Measurements from ENCODE around the gene DEPDC4.
"Not testable (repeated sequence)": the region's sequence is repeated elsewhere in the genome, so short reads cannot be mapped to it uniquely, and the experiment has no call there.

The DEPDC4 gene

DNA sequence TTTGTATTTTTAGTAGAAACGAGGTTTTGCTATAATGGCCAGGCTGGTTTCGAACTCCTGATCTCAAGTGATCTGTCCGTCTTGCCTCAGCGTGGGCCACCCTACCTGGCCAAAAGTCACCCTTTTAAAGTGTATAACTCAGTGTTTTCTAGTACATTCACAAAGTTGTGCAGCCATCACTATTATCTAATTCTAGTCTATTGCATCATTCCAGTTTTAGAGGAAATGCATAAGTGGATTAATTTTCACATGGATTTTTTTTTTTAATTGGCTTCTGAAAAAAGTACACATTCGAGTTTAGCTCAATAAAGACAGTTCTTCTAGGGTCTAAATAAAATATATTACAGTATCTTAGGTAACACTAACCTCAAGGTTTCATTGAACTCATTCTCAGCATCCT, 3.7 kb downstream of the DEPDC4 start:
- no peak for DNase-seq (ENCODE audit: low spot score)

DNA sequence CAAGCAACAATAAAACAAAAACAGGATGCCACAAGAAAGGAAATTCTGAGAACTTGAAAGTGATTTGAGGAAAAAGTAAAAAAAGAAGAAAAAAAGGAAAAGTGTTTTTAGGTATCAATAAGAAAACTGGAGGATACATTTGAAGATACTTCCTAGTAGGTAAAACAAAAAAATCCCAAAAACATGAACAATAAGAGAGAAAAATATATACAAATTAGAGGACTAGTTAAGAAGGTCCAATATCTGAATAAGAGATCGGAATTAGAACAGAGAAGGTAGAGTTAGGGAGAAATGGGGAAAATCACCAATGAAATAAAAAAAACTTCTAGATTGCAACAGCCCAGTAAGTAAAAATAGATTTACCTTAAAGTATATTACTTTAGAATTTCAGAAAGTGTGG, 8.8 kb downstream of the DEPDC4 start:
- DNase-seq (ENCODE audit: low spot score), result no peak

GRCh38 chr12:100254876-100255275, 12.0 kb downstream of the DEPDC4 start:
- peak; percentile 9 for DNase-seq (ENCODE audit: low spot score)

DNA sequence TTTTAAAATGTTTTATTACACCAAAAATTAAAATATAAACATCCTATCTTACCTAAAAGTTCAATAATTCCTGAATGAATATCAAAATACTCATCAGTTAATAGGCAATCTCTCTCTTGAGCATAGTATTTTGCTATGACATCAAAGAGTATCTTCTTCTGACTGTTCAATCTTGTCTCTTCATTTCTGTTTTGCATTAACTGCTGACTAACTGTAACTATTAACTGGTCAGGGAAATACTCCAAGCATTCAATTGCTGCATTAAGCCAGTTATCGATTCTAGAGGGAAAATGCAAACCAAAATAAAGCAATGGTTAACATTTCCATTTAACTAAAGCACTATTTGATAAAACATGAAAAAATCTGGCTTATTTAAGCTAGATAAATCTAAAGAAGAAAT, 13.4 kb downstream of the DEPDC4 start:
- DNase-seq (ENCODE audit: low spot score), result no peak

DNA sequence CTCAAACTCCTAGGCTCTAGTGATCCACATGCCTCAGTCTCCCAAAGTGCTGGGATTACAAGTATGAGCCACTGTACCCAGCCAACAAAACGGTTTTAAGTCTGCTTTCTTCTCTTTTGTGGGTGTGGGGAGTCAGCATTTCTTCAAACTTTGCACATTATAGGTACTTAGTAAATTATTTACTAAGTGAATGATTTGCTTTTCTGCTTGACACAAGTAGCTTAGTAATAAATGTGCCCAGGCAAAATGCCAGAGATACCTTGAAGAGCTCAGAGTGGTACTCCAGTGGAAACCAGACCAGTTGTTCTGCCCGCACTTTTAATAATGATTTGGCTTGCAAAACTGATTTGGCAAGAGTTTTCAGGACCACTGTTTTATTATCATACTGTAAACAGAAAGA, 15.0 kb downstream of the DEPDC4 start:
- DNase-seq (ENCODE audit: low spot score), result no peak

DNA sequence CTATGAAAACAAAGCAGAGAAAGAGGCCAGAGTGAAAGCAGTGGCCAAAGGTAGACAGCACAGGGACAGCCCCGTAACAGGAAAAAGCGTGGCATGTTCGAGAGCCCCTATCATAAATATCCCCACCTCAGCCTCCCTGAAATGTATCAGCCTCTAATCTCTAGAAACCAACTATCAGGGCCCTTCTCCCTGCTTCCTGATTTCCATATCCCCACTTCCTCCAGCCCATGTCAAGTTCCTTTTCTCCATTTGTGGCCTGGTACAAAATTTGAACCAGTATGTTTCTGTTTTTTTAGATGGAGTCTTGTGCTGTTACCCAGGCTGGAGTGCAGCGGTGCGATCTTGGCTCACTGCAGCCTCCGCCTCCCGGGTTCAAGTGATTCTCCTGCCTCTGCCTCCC, 16.9 kb downstream of the DEPDC4 start:
- DNase-seq (ENCODE audit: low spot score), result no peak

DNA sequence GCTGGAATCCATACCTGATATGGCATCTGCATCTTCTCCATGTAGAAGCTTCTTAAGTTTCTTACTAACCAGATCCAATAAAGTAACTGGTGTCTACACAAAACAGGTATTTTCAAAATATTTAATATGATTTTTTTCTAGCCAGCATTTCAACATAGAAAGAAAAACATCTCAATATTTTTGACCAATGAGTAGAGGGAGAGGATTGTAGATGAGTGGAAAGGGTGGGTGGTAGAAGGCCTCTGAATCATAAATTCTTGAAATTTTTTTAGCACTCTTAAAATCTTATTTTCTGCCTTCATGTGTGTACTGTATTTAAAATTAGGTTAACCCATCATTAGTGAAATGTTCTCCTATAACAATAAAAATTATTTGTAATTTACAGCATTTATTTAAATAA, 18.0 kb downstream of the DEPDC4 start:
- peak; percentile 56 for DNase-seq (ENCODE audit: low spot score)

DNA sequence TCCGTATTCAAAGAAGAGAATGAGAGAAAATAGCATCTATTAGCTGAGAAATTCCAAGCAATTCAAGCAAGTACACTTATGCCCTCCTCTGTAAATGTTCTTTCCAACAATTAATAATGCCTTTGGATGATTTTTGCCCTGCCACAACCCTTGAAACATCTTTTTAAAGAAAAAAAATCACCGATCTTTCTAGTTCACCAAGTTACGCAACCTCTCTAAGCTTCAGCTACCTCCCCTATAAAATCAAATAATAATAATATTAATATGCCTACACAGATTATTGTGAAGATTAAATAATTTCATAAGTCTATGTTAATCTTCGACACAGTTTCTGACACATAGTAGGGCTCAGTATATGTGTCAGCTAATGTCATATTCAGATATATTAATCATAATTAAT, 19.1 kb downstream of the DEPDC4 start:
- DNase-seq (ENCODE audit: low spot score), result no peak

DNA sequence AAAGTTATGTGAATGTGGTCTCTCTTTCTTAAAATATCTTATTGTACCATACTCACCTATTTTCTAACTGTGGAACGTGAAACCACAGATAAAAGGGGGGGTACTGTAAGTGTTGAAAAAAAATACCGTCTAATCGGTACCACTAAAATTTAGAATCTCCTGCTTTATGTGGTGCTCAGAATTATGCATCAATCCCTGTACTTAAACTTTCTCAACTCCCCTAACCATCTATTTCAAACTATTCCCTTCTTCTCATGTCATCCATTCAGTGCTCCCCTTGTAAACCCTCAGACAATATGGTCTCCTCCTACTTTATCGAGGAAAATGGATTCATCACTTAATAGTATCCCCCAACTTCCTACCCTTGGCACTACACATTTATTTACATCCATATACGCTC, 23.7 kb downstream of the DEPDC4 start:
- DNase-seq (ENCODE audit: low spot score), result no peak

- DNase-seq (ENCODE audit: low spot score), result no peak
Observed at GRCh38 chr12:100239589-100239988, 27.3 kb downstream of the DEPDC4 start.

DNA sequence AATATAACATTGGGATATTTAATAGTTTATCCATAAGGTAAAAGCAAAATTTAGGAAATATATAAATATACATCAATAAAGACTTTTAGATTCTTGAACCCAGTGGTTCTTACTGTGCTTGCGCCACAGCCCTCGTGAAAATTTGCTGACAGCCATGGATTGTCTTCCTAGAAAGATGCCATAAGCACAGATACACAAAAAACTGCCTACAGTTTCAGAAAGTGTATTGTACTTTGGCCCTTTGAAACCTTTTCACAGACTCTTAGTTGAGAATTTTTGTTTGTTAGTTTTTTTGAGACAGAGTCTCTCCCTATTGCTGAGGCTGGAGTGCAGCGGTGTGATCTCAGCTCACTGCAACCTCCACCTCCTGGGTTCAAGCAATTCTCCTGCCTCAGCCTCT, 28.1 kb downstream of the DEPDC4 start:
- no peak for DNase-seq (ENCODE audit: low spot score)

DNA sequence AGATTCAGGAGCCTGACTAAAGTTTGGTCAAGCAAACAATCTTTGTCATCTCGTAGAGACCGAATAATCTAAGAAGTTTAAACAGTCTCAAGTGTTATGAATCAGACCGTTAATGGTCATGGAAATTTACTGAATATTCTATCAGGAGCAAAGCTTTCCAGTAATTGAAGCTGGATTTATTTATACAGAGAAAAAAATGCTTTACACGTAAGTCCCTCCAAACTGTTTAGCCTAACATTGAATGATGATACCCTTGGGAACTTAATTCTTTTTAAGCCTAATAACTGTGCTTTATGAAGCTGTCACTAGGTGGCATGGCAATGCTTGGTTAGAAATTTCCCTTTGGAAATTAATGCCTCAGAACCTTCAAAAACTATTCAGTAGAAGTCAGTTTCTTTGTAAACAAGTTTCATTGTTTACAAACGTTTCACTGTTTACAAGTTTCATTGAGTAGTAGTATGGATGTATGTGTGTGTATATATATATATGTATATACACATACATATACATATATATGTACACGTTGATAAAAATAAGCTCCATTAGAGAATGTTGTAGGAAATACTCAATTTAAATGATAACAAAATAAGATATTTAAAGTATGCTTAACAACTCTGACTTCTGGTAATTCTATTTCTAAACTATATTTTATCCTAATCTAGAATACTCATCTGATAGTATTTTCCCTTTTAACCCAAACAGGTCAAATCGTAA, 32.1 kb downstream of the DEPDC4 start:
- peak; percentile 55 for DNase-seq (ENCODE audit: low spot score)

DNA sequence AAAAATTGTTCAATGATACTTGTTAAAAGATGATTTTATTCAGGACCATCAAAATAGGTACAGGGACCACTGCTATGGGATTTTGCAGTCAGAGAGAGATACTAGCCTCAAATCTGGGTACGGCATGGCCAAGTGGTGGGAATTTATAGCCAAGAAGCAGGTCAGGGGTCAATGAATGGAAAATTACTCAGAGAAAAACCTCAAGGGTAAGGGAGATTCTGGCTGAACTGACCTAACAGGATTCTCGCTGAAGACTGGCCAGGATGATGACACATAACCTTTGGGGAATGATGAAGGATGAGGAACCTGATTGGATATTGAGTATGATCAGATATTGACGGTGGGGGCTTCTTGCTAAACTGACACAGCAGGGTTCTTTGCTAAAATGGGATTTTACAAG, 32.7 kb downstream of the DEPDC4 start:
- DNase-seq (ENCODE audit: low spot score), result peak; percentile 30

GRCh38 chr12:100231873-100232272, 35.0 kb downstream of the DEPDC4 start:
- DNase-seq (ENCODE audit: low spot score), result not testable (repeated sequence)

DNA sequence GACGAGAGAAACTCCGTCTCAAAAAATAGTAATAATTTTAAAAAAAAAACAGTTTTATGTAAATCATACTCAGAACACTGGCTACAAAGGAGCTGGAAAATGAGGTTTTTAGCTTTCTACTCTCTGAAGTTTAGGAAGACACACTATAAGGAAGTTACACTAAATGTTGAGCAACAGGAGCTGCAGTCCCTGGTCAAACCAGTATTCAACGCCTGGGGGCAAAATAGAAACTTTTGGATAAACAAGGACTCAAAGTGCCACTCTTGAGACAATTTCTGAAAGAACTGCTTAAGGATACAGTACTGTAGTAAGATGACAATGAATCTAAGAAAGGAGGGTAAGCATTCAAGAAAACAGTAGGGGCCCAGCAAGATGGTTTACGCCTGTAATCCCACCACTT, 37.0 kb downstream of the DEPDC4 start:
- no peak for DNase-seq (ENCODE audit: low spot score)

- DNase-seq (ENCODE audit: low spot score), result no peak
Observed at GRCh38 chr12:100229036-100229635, 37.7 kb downstream of the DEPDC4 start.

- no peak for DNase-seq (ENCODE audit: low spot score)
Observed at GRCh38 chr12:100225491-100225890, 41.4 kb downstream of the DEPDC4 start.

DNA sequence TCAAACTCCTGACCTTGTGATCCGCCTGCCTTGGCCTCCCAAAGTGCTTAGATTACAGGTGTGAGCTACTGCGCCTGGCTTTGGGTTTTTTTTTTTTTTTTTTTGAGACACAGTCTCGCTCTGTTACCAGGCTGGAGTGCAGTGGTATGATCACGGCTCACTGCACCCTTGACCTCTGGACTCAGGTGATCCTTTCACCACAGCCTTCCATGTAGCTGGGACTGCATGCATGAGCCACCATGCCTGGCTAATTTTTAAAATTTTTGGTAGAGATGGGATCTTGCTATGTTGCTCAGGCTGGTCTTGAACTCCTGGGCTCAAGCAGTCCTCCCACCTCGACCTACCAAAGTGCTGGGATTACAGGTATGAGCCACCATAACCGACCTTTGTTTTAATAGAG, 44.7 kb downstream of the DEPDC4 start:
- DNase-seq (ENCODE audit: low spot score), result not testable (repeated sequence)

GRCh38 chr12:100221523-100221922, 45.4 kb downstream of the DEPDC4 start:
- DNase-seq (ENCODE audit: low spot score), result no peak

DNA sequence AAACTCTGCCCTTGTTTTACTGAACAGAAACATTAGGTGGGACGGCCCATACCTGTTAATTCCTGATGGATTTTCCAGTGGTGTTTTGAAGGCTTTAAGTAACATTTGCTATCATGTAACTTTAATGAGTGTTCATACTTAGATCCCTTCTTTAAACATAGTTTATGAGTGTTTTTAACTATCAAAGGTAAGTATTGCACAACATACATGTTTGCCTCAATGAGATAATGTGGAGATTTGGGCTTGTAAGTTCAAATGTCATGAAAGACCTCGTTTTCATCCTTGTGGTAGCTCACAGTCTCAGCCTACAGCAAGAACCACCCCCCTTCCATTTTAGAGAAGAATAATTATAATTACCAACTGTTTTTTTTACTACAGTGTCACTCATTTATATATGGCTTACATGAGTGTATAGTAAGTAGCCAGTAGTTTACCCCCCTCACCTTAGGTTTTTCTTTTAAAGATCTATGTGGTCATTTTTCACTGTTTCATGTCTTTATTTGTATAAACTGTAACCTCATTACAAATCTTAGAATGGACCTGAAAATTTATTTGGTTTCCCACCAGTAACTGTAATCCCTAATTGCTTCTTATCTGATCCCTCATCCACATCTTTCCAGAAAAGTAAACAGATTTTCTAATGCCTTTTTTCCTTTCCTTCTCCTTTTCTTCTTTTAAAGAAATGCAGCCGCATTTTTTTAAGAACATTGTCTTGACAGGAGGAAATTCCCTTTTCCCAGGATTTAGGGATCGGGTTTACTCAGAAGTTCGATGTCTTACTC, 47.4 kb downstream of the DEPDC4 start:
- DNase-seq (ENCODE audit: low spot score), result no peak

DNA sequence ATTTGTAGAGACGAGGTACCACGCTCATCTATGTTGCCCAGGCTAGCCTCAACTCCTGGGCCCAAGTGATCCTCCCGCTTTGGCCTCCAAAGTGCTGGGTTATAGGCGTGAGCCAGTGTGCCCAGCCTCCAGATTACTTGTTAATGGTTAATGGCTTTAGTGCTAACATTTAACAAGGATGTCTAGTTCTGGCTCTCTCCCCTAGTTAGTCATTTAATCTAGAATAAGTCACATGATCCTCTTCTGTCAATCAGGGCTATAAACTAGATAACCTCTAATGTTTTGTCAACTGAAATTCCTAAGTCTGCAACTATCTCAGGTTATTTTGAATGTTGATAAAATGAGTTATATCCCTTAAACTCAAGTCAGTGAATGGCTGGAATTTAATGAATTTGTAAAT, 50.5 kb downstream of the DEPDC4 start:
- DNase-seq (ENCODE audit: low spot score), result no peak

GRCh38 chr12:100215209-100215608, 51.7 kb downstream of the DEPDC4 start:
- no peak for DNase-seq (ENCODE audit: low spot score)

- DNase-seq (ENCODE audit: low spot score), result no peak
Observed at GRCh38 chr12:100214518-100214917, 52.4 kb downstream of the DEPDC4 start.

Measured in AG20443 (cell line).